ENCODE data around the gene PROCA1. TPM values are rescaled to one million over a fixed set of nuclear protein-coding genes. Genes with fewer than 3 reads are reported as not detected.

Gene PROCA1
- total and polyA plus RNA-seq, 9 of the 15 experiments (the other 6 are each of a cell fraction or from before 2014, with no cell fraction given): 0.78 to 16.2 (median 5.6) TPM

DNA sequence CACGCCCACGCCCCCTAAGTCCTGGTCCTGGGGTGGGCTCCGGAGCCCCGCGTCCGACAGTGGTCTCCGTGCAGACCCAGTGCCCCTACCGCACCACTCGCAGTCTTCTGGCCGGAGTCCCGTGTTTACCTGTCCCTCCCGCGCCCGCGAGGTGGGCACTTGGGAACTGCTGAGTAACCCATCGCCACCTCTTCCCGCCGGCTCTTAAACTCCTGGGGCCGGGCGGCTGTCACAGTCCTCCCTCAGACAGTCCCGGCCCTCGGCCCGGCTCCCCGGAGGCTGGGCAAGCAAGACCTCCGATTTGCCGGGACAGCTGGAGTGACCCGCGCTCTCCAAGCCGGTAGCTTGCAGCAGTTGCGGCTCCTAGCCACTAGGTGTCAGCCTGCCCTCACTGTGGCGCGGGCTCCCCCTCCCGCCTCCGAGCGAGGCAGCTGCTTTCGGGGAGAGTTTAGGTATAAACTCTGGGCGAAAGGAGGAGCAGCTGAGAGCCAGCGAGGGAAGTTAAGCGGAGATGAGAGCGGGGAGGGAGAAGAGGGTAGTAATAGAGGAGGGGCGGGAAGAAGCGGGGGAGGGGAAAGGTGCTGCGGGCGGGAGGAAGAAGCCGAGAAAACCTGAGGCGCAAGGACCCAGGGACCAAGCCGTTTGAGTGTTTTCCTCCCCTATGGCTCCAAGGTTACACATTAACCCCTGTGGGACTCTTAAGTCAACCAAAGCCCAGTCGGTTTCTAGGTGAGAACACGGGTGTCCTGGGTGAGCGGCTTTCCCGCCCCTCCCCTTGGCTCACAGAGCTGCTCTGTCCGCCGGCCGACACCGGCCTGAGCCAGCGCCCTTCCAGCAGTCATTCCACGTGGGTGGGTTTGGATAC lies 15.2 kb upstream of the PROCA1 start (continued):
- TF ChIP-seq, protein P1, sequence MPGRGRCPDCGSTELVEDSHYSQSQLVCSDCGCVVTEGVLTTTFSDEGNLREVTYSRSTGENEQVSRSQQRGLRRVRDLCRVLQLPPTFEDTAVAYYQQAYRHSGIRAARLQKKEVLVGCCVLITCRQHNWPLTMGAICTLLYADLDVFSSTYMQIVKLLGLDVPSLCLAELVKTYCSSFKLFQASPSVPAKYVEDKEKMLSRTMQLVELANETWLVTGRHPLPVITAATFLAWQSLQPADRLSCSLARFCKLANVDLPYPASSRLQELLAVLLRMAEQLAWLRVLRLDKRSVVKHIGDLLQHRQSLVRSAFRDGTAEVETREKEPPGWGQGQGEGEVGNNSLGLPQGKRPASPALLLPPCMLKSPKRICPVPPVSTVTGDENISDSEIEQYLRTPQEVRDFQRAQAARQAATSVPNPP (IDR thresholded peaks at IDR 0.05; ENCODE audit: borderline replicate concordance, insufficient read depth, insufficient read length): no peak
- TF ChIP-seq, protein P2, sequence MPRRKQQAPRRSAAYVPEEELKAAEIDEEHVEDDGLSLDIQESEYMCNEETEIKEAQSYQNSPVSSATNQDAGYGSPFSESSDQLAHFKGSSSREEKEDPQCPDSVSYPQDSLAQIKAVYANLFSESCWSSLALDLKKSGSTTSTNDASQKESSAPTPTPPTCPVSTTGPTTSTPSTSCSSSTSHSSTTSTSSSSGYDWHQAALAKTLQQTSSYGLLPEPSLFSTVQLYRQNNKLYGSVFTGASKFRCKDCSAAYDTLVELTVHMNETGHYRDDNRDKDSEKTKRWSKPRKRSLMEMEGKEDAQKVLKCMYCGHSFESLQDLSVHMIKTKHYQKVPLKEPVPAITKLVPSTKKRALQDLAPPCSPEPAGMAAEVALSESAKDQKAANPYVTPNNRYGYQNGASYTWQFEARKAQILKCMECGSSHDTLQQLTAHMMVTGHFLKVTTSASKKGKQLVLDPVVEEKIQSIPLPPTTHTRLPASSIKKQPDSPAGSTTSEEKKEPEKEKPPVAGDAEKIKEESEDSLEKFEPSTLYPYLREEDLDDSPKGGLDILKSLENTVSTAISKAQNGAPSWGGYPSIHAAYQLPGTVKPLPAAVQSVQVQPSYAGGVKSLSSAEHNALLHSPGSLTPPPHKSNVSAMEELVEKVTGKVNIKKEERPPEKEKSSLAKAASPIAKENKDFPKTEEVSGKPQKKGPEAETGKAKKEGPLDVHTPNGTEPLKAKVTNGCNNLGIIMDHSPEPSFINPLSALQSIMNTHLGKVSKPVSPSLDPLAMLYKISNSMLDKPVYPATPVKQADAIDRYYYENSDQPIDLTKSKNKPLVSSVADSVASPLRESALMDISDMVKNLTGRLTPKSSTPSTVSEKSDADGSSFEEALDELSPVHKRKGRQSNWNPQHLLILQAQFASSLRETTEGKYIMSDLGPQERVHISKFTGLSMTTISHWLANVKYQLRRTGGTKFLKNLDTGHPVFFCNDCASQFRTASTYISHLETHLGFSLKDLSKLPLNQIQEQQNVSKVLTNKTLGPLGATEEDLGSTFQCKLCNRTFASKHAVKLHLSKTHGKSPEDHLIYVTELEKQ (CRISPR knock-in tag; IDR thresholded peaks at IDR 0.05): no peak
- TF ChIP-seq, protein P3, sequence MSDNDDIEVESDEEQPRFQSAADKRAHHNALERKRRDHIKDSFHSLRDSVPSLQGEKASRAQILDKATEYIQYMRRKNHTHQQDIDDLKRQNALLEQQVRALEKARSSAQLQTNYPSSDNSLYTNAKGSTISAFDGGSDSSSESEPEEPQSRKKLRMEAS (CRISPR knock-in tag; IDR thresholded peaks at IDR 0.05): peak; percentile 49
- peak; percentile 73 for TF ChIP-seq LEF1 (IDR thresholded peaks at IDR 0.05)
- TF ChIP-seq BCL6 (CRISPR knock-in tag; IDR thresholded peaks at IDR 0.05): no peak
- no peak for TF ChIP-seq POLR2AphosphoS2 (IDR thresholded peaks at IDR 0.05; ENCODE audit: low read length)
- TF ChIP-seq, protein P4, sequence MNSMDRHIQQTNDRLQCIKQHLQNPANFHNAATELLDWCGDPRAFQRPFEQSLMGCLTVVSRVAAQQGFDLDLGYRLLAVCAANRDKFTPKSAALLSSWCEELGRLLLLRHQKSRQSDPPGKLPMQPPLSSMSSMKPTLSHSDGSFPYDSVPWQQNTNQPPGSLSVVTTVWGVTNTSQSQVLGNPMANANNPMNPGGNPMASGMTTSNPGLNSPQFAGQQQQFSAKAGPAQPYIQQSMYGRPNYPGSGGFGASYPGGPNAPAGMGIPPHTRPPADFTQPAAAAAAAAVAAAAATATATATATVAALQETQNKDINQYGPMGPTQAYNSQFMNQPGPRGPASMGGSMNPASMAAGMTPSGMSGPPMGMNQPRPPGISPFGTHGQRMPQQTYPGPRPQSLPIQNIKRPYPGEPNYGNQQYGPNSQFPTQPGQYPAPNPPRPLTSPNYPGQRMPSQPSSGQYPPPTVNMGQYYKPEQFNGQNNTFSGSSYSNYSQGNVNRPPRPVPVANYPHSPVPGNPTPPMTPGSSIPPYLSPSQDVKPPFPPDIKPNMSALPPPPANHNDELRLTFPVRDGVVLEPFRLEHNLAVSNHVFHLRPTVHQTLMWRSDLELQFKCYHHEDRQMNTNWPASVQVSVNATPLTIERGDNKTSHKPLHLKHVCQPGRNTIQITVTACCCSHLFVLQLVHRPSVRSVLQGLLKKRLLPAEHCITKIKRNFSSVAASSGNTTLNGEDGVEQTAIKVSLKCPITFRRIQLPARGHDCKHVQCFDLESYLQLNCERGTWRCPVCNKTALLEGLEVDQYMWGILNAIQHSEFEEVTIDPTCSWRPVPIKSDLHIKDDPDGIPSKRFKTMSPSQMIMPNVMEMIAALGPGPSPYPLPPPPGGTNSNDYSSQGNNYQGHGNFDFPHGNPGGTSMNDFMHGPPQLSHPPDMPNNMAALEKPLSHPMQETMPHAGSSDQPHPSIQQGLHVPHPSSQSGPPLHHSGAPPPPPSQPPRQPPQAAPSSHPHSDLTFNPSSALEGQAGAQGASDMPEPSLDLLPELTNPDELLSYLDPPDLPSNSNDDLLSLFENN (IDR thresholded peaks at IDR 0.05; ENCODE audit: low read depth in 2 of 2, low read length in 2 of 2): peak in 1 of 2 experiments; percentile 18; a peak in 1 of 4 replicates
- TF ChIP-seq, protein P5, sequence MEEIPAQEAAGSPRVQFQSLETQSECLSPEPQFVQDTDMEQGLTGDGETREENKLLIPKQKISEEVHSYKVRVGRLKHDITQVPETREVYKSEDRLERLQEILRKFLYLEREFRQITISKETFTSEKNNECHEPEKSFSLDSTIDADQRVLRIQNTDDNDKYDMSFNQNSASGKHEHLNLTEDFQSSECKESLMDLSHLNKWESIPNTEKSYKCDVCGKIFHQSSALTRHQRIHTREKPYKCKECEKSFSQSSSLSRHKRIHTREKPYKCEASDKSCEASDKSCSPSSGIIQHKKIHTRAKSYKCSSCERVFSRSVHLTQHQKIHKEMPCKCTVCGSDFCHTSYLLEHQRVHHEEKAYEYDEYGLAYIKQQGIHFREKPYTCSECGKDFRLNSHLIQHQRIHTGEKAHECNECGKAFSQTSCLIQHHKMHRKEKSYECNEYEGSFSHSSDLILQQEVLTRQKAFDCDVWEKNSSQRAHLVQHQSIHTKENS (CRISPR knock-in tag; IDR thresholded peaks at IDR 0.05): no peak
- peak; percentile 83 for TF ChIP-seq SAP30 (IDR thresholded peaks at IDR 0.05; ENCODE audit: borderline replicate concordance, insufficient read depth, low read depth, low read length, poor library complexity, severe bottlenecking)
- no peak for TF ChIP-seq SLC30A9 (CRISPR knock-in tag; IDR thresholded peaks at IDR 0.05)
- TF ChIP-seq HMG20B (CRISPR knock-in tag; IDR thresholded peaks at IDR 0.05): no peak
- TF ChIP-seq RFX1 (IDR thresholded peaks at IDR 0.05): no peak
- TF ChIP-seq, protein P6, sequence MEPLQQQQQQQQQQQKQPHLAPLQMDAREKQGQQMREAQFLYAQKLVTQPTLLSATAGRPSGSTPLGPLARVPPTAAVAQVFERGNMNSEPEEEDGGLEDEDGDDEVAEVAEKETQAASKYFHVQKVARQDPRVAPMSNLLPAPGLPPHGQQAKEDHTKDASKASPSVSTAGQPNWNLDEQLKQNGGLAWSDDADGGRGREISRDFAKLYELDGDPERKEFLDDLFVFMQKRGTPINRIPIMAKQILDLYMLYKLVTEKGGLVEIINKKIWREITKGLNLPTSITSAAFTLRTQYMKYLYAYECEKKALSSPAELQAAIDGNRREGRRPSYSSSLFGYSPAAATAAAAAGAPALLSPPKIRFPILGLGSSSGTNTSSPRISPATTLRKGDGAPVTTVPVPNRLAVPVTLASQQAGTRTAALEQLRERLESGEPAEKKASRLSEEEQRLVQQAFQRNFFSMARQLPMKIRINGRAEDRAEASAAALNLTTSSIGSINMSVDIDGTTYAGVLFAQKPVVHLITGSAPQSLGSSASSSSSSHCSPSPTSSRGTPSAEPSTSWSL (CRISPR knock-in tag; IDR thresholded peaks at IDR 0.05; ENCODE audit: borderline replicate concordance): no peak
- TF ChIP-seq DIDO1 (tag; IDR thresholded peaks at IDR 0.05; ENCODE audit: low read depth): no peak
- no peak for TF ChIP-seq POLR2A (conservative IDR thresholded peaks at IDR 0.05)
- TF ChIP-seq EHMT2 (IDR thresholded peaks at IDR 0.05): no peak
